GM18511 (cell line): ENCODE measurements around the gene DPP10.
"Not testable (repeated sequence)": the region's sequence is repeated elsewhere in the genome, so short reads cannot be mapped to it uniquely, and the experiment has no call there.

ENCODE experiments used
- ATAC-seq: cut with Tn5 transposase; IDR thresholded peaks from one replicate; pipeline ENCODE4 v1.9.1; 2021; ENCODE audit warnings: mild to moderate bottlenecking, moderate library complexity; ENCODE audit not compliant: unreplicated experiment

The DPP10 gene

GRCh38 chr2:114442510-114442909 lies at the start of gene DPP10:
Gene DPP10, plus strand, starts transcription at chr2:114442641.
- ATAC-seq: no peak

GRCh38 chr2:114400890-114401289 lies 41.6 kb upstream of the DPP10 start:
- ATAC-seq: no peak

- no peak for ATAC-seq
Observed at GRCh38 chr2:114405247-114406116, 37.0 kb upstream of the DPP10 start.

- ATAC-seq: no peak
Observed at GRCh38 chr2:114406347-114406746, 36.1 kb upstream of the DPP10 start.

GRCh38 chr2:114407353-114407752 lies 35.1 kb upstream of the DPP10 start:
- ATAC-seq: not testable (repeated sequence)

GRCh38 chr2:114421781-114422180 lies 20.7 kb upstream of the DPP10 start:
- ATAC-seq: no peak

GRCh38 chr2:114424699-114425098 lies 17.7 kb upstream of the DPP10 start:
- no peak for ATAC-seq

- ATAC-seq: no peak
Observed at GRCh38 chr2:114426756-114427155, 15.7 kb upstream of the DPP10 start.

GRCh38 chr2:114436329-114436728 lies 6.1 kb upstream of the DPP10 start:
- ATAC-seq: no peak

GRCh38 chr2:114446571-114446970 lies 4.1 kb downstream of the DPP10 start:
- ATAC-seq: no peak

GRCh38 chr2:114450639-114451038 lies 8.2 kb downstream of the DPP10 start:
- ATAC-seq: no peak

GRCh38 chr2:114456566-114456965 lies 14.1 kb downstream of the DPP10 start:
- ATAC-seq: no peak

- ATAC-seq: no peak
Observed at GRCh38 chr2:114457956-114458355, 15.5 kb downstream of the DPP10 start.

- ATAC-seq: no peak
Observed at GRCh38 chr2:114461116-114461515, 18.7 kb downstream of the DPP10 start.

GRCh38 chr2:114464961-114465706 lies 22.7 kb downstream of the DPP10 start:
- ATAC-seq: no peak

- no peak for ATAC-seq
Observed at GRCh38 chr2:114468343-114468742, 25.9 kb downstream of the DPP10 start.

- no peak for ATAC-seq
Observed at GRCh38 chr2:114472246-114472645, 29.8 kb downstream of the DPP10 start.

GRCh38 chr2:114472726-114473125 lies 30.3 kb downstream of the DPP10 start:
- no peak for ATAC-seq

- ATAC-seq: no peak
Observed at GRCh38 chr2:114488841-114489530, 46.5 kb downstream of the DPP10 start.

- no peak for ATAC-seq
Observed at GRCh38 chr2:114495046-114495445, 52.6 kb downstream of the DPP10 start.

GRCh38 chr2:114496959-114497358 lies 54.5 kb downstream of the DPP10 start:
- no peak for ATAC-seq
